ENCODE measurements around the gene TCF25. TPM values are rescaled to one million over a fixed set of nuclear protein-coding genes. Genes with fewer than 3 reads are reported as not detected.
"Not testable (repeated sequence)": the region's sequence is repeated elsewhere in the genome, so short reads cannot be mapped to it uniquely, and the experiment has no call there.

Gene TCF25
- polyA plus RNA-seq, 1 donor: 100 TPM

DNA sequence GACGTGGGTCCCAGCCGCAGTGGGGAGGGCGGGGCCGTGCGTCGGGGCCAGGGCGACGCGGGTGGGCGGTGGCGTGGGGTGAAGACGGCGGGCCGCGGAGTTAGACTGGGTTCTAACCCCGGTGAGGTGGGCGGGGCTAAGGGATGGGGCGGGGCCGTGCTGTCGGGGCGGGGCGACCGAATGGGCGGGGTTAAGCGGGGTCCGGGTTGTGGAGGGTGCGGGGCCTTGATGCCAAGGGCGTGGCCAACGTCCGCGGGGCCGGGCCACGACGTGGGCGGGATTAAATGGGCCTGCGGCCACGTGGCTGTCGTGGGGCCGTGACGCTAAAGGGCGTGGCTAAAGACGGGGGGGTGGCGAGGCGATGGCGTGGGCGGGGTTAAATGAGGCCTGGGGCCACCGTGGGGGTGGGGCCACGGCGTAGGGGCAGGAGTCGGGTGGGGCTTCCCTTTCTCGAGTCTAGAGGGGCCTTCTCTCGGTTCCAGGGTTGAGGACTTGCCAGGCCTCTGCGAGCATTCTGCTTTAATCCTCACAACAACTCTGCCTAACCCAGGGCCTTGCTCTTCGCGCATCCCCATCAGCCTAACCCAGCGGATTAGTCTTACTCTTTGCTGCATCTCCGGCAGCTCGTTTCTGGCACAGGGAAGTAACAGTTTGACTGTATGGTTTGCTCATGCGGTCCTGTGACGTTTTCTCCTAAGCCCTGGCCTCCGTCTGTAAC lies 739 bp downstream of the TCF25 start:
- DNase-seq (ENCODE audit: low read depth): peak; percentile 64

DNA sequence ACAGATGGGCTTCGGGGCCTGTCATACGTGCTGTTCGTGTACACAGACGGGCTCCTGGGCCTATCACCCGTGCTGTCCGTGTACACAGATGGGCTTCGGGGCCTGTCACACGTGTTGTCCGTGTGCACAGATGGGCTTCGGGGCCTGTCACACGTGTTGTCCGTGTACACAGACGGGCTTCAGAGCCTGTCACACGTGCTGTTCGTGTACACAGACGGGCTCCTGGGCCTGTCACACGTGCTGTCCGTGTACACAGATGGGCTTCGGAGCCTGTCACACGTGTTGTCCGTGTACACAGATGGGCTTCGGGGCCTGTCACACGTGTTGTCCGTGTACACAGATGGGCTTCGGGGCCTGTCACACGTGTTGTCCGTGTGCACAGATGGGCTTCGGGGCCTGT lies 5.7 kb downstream of the TCF25 start:
- not testable (repeated sequence) for DNase-seq (ENCODE audit: low read depth)

DNA sequence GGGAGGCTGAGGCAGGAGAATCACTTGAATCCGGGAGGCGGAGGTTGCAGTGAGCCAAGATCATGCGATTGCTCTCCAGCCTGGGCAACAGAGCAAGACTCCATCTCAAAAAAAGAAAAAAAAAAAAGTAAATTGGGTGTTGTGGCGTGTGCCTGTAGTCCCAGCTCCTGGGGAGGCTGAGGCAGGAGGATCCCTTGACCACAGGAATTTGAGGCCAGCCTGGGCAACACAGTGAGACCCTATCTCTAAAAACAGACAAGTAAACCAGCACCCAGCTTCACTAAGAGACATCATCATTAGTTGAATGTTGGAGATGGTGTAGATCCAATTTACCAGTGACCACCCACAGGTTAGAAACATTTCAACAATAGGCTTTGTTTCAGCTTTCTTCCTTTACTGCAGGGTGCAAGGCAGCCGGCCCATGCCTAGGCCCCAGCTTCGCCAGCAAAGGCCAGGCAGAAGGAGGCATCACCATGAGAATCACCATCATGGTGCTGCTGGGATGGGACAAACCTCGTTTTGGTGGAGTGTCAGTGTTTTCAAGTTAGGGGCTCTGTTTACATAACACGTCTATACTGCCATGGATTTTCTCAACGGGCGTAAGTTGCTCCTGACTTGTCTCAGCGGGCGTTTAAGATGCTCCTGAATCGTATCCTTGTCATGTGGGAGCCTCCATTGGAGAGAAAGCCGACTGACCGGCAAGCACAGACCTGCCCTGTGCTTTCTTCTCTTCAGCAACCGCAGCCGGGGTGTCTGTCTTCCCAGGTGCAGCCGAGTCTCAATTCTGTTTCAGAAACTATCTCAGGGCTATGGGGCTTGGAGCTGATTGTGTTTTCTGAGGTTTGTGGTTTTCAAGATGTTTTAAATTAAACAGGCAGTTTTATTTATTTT lies 7.3 kb downstream of the TCF25 start:
- no peak for DNase-seq (ENCODE audit: low read depth)

DNA sequence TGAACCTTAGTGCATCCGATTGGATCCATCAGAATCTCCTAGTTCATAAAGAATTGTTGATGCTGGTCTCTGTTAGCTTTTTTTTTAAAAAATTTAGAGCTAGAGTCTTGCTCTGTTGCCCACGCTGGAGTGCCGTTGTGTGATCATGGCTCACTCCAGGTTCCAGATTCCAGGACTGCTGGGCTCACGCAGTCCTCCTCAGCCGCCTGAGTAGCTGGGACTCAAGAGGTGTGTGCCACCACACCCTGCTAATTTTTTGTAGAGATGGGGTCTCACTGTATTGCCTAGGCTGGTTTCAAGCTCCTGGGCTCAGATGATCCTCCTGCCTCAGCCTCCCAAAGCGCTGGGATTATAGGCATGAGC lies 8.0 kb downstream of the TCF25 start:
- no peak for DNase-seq (ENCODE audit: low read depth)

DNA sequence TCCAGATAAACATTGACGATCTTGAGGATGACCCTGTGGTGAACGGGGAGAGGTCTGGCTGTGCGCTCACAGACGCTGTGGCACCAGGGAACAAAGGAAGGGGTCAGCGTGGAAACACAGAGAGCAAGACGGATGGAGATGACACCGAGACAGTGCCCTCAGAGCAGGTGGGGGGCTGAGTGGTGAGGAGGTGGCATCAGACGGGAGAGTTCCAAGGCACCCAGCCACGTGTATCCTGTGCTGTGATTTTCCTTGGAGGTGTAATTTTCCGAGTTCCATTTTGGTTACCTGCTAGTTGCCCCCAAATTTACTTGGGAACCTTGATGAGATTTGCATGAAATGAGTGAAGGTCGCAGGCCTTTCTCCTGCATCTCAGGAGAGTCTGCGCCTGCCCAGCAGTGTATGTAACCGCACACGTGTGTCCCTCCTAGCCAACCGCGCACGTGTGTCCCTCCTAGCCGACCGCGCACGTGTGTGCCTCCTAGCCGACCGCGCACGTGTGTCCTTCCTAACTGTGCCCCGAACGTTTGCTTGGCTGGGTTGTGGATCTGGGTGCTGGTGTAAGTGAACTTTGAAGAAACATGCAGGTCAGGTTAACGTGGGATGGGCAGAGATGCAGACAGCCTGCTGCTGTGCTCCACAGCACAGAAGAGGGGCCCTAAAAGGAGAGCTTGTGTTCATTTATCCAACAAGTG lies 10.1 kb downstream of the TCF25 start:
- DNase-seq (ENCODE audit: low read depth): no peak

- DNase-seq (ENCODE audit: low read depth): no peak
Measured at GRCh38 chr16:89884041-89884421, 10.6 kb downstream of the TCF25 start.

- DNase-seq (ENCODE audit: low read depth): no peak
Measured at GRCh38 chr16:89887243-89887642, 13.9 kb downstream of the TCF25 start.

GRCh38 chr16:89890200-89890599 lies 16.8 kb downstream of the TCF25 start:
- DNase-seq (ENCODE audit: low read depth): no peak

DNA sequence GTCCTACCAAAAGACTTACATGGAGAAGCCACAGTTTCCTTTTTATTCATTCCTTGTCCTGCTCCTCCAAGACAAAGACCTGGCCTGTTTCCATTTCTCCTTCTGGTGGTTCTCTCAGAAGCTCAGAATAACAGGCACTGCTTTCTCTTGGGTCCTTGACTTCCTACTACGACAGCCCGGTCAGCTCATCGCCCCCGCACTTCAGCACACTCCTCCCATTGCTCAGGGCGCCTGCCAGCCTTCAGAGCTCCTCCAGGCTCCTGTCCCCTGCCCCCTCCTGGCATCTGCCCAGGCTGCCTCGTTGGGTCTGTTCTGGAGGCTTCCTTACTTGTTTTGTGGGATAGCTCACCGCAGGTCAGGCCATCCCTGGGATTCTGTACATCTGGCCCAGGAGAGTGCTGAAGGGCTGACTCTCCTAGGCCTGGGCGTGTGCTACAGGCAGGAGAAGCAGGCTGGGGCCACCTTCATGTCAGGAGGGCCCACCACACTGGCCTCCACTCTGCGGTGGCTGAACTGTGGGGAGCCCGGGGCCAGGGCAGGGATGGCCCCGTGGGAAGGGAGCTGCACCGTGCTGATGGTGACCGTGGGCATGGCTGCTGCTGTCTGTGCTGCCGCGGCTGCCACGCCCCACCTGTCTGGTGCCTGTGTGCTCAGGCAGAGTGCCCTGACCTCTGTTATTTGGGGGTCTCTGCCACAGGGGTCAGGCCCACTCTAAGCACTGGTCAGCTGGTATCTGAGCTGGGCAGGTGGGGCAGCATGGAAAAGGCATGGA lies 17.7 kb downstream of the TCF25 start:
- DNase-seq (ENCODE audit: low read depth): no peak

DNA sequence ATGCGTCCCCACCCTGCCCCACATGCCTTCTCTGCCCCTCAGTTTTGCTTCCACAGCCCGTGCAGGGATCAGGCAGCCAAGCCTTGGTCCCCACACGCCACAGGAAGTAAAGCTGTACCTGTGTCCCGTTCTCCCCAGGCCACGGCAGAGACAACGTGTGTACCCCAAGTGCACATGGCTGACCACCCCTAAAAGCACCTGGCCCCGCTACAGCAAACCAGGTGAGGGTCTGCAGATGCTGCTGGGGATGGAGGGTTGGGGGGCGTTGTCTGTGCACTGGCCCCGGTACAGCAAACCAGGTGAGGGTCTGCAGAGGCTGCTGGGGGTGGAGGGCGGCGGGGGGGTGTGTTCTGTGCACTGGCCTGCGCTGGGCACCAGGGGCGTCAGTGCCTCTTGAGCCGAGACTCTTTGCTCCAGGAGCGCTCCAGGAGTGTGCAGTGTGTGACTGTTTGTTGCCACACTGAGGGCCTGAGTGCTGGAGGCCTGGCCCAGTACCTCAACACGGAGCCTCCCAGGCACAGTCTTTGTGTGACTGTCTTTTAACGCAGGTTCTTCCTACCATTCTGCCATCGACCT lies 18.8 kb downstream of the TCF25 start:
- DNase-seq (ENCODE audit: low read depth): no peak

GRCh38 chr16:89892635-89893034 lies 19.2 kb downstream of the TCF25 start:
- DNase-seq (ENCODE audit: low read depth): no peak

DNA sequence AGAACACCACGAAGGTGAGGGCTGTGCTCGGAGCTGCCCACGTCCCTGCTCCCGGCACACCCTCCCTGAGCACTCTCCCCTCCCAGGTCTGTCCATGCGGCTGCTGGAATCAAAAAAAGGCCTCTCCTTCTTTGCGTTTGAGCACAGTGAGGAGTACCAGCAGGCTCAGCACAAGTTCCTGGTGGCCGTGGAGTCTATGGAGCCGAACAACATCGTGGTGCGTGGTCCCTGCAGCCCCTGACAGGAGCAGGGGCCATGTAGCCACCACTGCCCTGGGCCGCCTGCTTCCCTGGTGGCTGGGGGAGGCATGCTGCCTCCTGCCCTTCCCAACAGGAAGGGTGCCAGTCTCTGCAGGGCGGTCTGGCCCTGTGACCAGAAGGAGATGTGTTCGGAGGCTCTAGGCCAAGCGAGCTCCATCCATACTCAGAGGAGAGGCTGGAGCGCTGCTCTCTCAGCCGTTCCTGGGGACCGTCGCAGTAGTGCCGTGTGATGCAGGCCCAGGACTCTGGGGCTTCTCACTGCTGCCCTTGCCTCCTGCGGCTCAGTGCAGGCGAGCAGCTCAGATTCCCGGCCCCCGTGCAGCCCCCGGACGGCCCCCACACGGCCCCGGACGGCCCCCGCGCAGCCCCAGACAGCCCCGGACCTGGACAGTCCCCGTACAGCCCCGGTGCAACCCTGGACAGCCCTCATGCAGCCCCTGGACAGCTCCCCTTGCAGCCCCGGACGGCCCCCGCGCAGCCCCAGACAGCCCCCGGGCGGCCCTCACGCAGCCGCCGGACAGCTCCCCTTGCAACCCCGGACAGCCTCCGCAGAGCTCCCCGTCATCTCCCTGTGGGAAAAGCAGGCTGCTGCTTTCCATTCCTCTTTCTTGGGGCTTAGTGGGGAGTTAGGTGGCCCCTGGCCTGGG lies 20.5 kb downstream of the TCF25 start:
- no peak for DNase-seq (ENCODE audit: low read depth)

DNA sequence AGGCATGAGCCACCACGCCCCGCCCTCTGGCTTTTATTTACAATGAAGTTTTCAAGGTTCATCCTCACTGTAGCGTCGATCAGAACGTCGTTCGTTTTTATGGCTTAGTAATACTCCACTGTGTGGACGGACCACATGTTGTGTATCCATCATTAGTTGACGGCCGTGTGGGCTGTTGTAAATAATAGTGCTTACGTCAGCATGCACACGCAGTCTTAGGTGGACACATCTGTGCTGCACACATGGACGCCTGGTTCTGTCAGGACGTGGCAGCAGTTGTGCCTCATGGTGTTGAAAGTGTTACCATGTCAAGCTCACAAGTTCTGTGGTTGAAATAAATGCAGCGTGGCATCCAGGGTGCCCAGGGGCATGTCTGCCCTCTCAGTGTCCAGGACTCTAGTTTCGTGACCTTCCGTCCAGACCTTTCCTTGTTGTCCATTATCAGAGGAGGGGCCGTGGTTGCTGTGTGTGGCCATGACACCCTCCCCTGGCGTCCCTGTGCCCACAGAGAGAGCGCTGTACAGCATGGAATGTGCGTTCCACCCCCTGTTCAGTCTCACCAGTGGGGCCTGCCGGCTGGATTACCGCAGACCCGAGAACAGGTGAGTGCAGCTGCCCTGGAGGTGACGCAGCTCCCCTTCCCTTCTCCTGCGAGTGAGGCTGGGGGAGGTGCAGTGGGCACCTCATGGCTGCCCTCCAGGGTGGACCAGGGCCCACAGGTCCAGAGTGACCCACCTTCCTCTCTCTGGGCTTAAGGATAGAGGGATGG lies 22.3 kb downstream of the TCF25 start:
- DNase-seq (ENCODE audit: low read depth): no peak

GRCh38 chr16:89897204-89897603 lies 23.8 kb downstream of the TCF25 start:
- no peak for DNase-seq (ENCODE audit: low read depth)

- DNase-seq (ENCODE audit: low read depth): no peak
Measured at GRCh38 chr16:89898201-89898967, 25.0 kb downstream of the TCF25 start.

DNA sequence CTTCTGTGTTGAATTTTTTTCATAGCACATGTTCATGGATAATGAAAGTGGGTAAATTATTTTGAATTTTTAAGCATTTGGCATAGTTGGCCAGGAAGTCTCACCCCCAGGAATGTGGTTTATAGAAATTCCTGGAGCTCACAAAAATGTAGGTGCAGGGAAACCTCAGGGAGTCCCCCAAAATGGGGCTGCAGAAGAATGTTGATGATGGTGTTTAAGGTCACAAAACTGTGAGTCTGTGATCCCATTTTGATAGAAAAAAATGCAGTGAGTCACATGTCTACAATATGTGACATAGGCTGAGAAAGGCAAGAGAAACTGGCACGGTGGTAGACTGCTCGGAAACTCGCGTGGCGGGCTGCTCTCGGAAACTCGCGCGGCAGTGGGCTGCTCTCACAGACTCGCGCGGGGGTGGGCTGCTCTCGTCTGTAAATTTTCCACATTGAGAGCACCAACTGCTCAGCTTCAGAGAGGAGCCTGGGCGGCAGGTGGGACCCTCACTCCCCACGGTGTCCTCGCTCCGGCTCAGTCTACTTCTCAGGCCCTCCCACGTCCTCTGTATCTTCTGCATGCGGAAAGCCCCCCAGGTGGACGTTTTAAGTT lies 26.6 kb downstream of the TCF25 start:
- DNase-seq (ENCODE audit: low read depth): no peak

GRCh38 chr16:89900885-89901284 lies 27.5 kb downstream of the TCF25 start:
- no peak for DNase-seq (ENCODE audit: low read depth)

DNA sequence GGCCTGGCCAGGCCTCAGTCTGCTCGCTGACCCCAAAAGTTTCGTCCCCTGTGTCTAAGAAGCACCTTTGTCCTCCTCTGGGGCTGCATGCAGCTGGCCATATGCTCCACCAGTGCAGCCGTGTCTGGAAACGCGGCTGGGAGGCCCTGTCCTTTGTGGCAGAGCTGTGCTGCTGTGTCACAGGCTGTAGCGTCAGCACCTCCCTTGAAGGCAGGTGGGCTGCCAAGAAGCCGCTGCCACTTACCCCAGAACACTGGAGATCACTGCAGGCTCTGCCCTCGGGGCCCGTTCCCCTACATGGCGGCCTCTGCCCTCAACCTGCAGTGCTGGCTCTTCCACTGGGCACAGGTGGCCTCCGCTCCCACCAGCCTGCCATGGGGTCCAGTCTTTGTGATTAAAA lies 29.6 kb downstream of the TCF25 start:
- no peak for DNase-seq (ENCODE audit: low read depth)

All from forelimb muscle (tissue), 1 donor.